Hippocampal formation (tissue), 2 donors: ENCODE measurements around the gene SYT2.
"Not testable (repeated sequence)": the region's sequence is repeated elsewhere in the genome, so short reads cannot be mapped to it uniquely, and the experiment has no call there.

Source experiments
- DNase-seq, 2 donors: peaks; one replicate each; lab custom pipeline; 2025; lab: John Stamatoyannopoulos, UW

SYT2 gene

GRCh38 chr1:202545647-202546303, 164.5 kb downstream of the SYT2 start:
- DNase-seq = not testable (repeated sequence)

GRCh38 chr1:202544766-202545449, 165.3 kb downstream of the SYT2 start:
- not testable (repeated sequence) for DNase-seq

GRCh38 chr1:202543537-202543936, 166.7 kb downstream of the SYT2 start:
- DNase-seq = not testable (repeated sequence)

- not testable (repeated sequence) for DNase-seq
These were observed 167.8 kb downstream of the SYT2 start for GRCh38 chr1:202542415-202542814.

- not testable (repeated sequence) for DNase-seq
These were observed 169.4 kb downstream of the SYT2 start for GRCh38 chr1:202540858-202541257.
